Endometrium (tissue), 2 donors: ENCODE results near the gene CACNB1.

ENCODE experiments used
- FAIRE-seq: peaks from 2 replicates; lab custom pipeline; 2012; peaks lifted over from hg19 to GRCh38; lab: Jason Lieb, UNC
- donor health status: control.
- donor health status: control.

Gene CACNB1

DNA sequence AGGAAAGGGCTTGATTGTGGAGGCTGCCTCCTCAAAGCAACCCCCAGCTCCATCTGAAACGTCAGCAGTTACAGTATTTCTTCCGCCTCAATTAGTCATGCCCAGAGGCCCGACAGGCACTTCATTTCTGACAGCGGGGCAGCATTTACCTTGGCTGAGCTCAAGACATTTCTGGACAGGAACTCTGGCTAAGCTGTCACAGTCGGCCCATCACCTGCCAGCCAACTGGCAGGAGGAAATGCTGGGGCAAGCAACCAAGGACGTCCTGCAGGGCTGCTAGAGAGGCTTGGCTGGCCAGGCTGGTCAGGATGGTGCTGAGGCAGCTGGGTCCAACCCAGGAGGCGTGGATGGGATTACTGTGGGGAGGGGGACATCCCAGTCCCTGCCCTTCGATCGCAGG is 73.8 kb downstream of the CACNB1 start:
- no peak for FAIRE-seq
